LoVo (cell line): ENCODE data around the gene VSNL1.
A peak's percentile ranks its signal among the peaks of the same experiment; 100 is the strongest.

Experiments
- DNase-seq: peaks from one replicate; pipeline ENCODE4 v3.0.0-alpha.2; 2016; ENCODE audit warnings: low spot score

VSNL1 gene

GRCh38 chr2:17540093-17540812 is at the start of gene VSNL1:
Gene VSNL1, plus strand, starts transcription at chr2:17540696. Its CDS starts 51,379 bp downstream, at chr2:17592075.
- peak; percentile 92 for DNase-seq

- no peak for DNase-seq
These were observed 44.9 kb upstream of the VSNL1 start for GRCh38 chr2:17495590-17495989.

GRCh38 chr2:17497718-17498117 is 42.8 kb upstream of the VSNL1 start:
- DNase-seq: no peak

GRCh38 chr2:17506736-17507616 is 33.5 kb upstream of the VSNL1 start:
- DNase-seq: peak; percentile 79

- DNase-seq: no peak
These were observed 24.8 kb upstream of the VSNL1 start for GRCh38 chr2:17515652-17516051.

GRCh38 chr2:17517481-17518211 is 22.9 kb upstream of the VSNL1 start:
- DNase-seq: no peak

GRCh38 chr2:17518212-17519154 is 22.0 kb upstream of the VSNL1 start, which contains the start of gene RAD51AP2:
Gene RAD51AP2, minus strand, starts transcription at chr2:17518440. Its CDS starts 25 bp downstream, at chr2:17518415.
- peak; percentile 86 for DNase-seq

- no peak for DNase-seq
These were observed 21.0 kb upstream of the VSNL1 start for GRCh38 chr2:17519486-17519885.

- no peak for DNase-seq
These were observed 19.7 kb upstream of the VSNL1 start for GRCh38 chr2:17520761-17521160.

GRCh38 chr2:17521621-17522020 is 18.9 kb upstream of the VSNL1 start:
- DNase-seq: no peak

GRCh38 chr2:17522303-17522702 is 18.2 kb upstream of the VSNL1 start:
- DNase-seq: no peak

GRCh38 chr2:17529771-17530170 is 10.7 kb upstream of the VSNL1 start:
- DNase-seq: no peak

- no peak for DNase-seq
These were observed 7.0 kb upstream of the VSNL1 start for GRCh38 chr2:17533546-17533945.

GRCh38 chr2:17536416-17536815 is 4.1 kb upstream of the VSNL1 start:
- no peak for DNase-seq

GRCh38 chr2:17538022-17538843 is 2.3 kb upstream of the VSNL1 start:
- DNase-seq: no peak

- peak; percentile 81 for DNase-seq
These were observed 1.5 kb upstream of the VSNL1 start for GRCh38 chr2:17538844-17539554.

- peak; percentile 70 for DNase-seq
These were observed 844 bp upstream of the VSNL1 start for GRCh38 chr2:17539611-17540092.

GRCh38 chr2:17540813-17541530 is 476 bp downstream of the VSNL1 start:
- no peak for DNase-seq

GRCh38 chr2:17541531-17541950 is 1.0 kb downstream of the VSNL1 start:
- no peak for DNase-seq
